AG09319 (cell line): ENCODE measurements around the gene C16orf95.

Experiments used
- DNase-seq: peaks from one replicate; pipeline ENCODE4 v3.0.0-alpha.2; 2010; ENCODE audit warnings: low read depth; ENCODE audit errors: extremely low read depth
- CTCF ChIP-seq: IDR thresholded peaks from 2 replicates; pipeline ENCODE4 v1.5.1; 2011; ENCODE audit warnings: low read depth, mild to moderate bottlenecking, inconsistent platforms, low read length, moderate library complexity

The C16orf95 gene

GRCh38 chr16:87330257-87330624 is 13.0 kb upstream of the C16orf95 start:
- DNase-seq, result no peak
- TF ChIP-seq CTCF, result no peak

- DNase-seq, result no peak
- no peak for TF ChIP-seq CTCF
These were observed 12.5 kb upstream of the C16orf95 start for GRCh38 chr16:87329436-87330256.

GRCh38 chr16:87328846-87329245 is 11.7 kb upstream of the C16orf95 start:
- no peak for DNase-seq
- TF ChIP-seq CTCF, result no peak

GRCh38 chr16:87327798-87328495 is 10.8 kb upstream of the C16orf95 start:
- DNase-seq, result no peak
- no peak for TF ChIP-seq CTCF

- no peak for TF ChIP-seq CTCF
- DNase-seq, result no peak
These were observed 9.0 kb upstream of the C16orf95 start for GRCh38 chr16:87326151-87326571.

- DNase-seq, result no peak
- TF ChIP-seq CTCF, result no peak
These were observed 8.2 kb upstream of the C16orf95 start for GRCh38 chr16:87325423-87325858.
